ENCODE results near the gene PCP4L1.

PCP4L1 gene

DNA sequence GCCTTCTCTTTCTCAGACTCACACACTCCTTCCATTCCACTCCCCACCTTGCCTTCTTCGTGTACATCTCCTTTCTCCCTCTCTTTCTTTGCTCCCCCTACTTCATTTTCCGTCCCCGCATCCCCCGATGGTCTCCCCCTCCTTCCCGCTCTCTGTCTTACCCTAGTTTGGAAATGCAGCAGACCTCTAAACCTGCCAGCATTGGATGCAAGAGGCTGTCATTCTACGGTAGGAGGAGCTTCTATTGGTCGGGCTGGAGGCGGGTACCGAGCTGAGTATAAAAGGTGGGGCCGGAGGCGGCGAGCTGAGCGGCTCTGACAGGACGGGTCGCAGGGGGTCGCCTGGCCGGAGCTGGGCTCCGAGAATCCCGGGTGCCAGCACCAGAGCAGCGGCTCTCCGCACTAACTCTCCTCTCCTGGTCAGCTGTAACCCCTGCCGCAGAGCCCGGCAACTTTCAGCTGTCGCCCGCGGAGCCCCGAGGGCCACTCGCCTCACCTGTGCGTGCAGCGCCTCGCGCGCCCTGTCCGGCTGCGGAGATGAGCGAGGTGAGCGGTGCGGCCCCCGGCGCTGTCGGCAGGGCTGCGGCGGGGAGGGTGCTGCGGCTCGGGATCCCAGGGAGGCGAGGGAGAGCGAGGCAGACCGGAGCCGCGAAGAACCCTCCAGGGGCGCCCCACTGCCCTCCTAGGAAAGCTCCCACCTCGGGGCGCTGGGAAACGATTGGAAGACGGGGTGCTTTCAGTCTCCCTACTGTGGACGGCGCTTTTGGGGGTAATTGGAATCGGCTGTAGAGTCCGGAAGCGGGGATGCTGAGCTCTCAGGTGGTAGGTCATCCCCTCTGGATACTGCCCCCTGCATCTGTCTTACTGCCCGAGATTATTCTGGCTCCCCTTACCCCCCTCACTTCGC lies at the start of gene PCP4L1:
Gene PCP4L1 (plus strand): TSS at position 307 of the 906 bp plus-strand sequence. CDS start 230 bp downstream, at position 537.
- TF ChIP-seq GATA3 (IDR thresholded peaks at IDR 0.05; ENCODE audit: low read depth, low read length) (no peak), GATA2 (IDR thresholded peaks at IDR 0.05; ENCODE audit: low read depth, low read length) (no peak)

DNA sequence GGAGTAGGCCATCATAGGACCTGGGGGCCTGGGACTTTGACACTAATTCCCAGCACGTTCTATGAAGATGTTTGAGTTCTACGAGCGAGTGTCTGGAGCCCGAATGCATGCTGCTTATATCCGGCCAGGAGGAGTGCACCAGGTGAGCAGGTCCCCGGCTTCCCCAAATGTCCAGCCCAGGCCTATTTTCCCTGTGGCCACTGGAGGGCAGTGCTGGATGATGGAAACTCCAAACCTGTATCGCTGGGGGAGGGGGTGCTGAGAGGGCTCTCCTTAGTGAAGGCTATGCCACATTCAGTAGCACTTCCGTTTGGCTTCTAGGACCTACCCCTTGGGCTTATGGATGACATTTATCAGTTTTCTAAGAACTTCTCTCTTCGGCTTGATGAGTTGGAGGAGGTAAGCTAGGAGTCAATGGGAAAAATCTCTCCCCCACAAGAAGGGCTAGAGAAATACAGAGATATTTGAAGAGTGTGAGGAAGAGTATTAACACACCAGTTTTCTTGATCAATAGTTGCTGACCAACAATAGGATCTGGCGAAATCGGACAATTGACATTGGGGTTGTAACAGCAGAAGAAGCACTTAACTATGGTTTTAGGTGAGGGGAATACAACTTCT lies 48.6 kb upstream of the PCP4L1 start:
- no peak for TF ChIP-seq GATA3 (IDR thresholded peaks at IDR 0.05; ENCODE audit: low read depth, low read length)
- no peak for TF ChIP-seq GATA2 (IDR thresholded peaks at IDR 0.05; ENCODE audit: low read depth, low read length)

DNA sequence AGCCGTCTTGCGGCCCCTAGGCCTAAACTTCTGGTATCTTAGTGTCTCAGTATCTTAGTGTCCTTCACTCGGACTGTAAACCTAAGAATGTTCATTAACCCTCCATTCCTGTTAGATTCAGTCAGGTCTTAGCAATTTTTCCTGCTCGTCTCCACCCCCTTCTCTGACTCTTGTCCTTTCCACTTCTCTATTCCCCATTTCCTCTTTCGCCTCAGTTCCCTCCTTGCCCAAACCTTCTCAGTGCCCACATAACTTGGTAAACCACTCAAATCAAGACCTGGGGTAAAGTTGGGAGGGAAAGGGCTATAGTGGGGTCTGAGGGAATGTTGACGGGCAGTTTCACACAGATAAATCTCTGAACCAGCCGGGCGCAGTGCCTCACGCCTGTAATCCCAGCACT lies 44.2 kb upstream of the PCP4L1 start:
- no peak for TF ChIP-seq GATA3 (IDR thresholded peaks at IDR 0.05; ENCODE audit: low read depth, low read length)
- no peak for TF ChIP-seq GATA2 (IDR thresholded peaks at IDR 0.05; ENCODE audit: low read depth, low read length)

- TF ChIP-seq GATA3 (IDR thresholded peaks at IDR 0.05; ENCODE audit: low read depth, low read length) (no peak), GATA2 (IDR thresholded peaks at IDR 0.05; ENCODE audit: low read depth, low read length) (no peak)
Measured at GRCh38 chr1:161215076-161215475, 43.5 kb upstream of the PCP4L1 start, which contains the start of gene FCER1G. Gene FCER1G (plus strand): TSS chr1:161215295. CDS start chr1:161215322, 27 bp downstream.

GRCh38 chr1:161216945-161217712 lies 41.4 kb upstream of the PCP4L1 start:
- TF ChIP-seq GATA3 (IDR thresholded peaks at IDR 0.05; ENCODE audit: low read depth, low read length) (no peak), GATA2 (IDR thresholded peaks at IDR 0.05; ENCODE audit: low read depth, low read length) (no peak)

- TF ChIP-seq GATA2 (IDR thresholded peaks at IDR 0.05; ENCODE audit: low read depth, low read length) (no peak), GATA3 (IDR thresholded peaks at IDR 0.05; ENCODE audit: low read depth, low read length) (no peak)
Measured at GRCh38 chr1:161217831-161218230, 40.7 kb upstream of the PCP4L1 start.

DNA sequence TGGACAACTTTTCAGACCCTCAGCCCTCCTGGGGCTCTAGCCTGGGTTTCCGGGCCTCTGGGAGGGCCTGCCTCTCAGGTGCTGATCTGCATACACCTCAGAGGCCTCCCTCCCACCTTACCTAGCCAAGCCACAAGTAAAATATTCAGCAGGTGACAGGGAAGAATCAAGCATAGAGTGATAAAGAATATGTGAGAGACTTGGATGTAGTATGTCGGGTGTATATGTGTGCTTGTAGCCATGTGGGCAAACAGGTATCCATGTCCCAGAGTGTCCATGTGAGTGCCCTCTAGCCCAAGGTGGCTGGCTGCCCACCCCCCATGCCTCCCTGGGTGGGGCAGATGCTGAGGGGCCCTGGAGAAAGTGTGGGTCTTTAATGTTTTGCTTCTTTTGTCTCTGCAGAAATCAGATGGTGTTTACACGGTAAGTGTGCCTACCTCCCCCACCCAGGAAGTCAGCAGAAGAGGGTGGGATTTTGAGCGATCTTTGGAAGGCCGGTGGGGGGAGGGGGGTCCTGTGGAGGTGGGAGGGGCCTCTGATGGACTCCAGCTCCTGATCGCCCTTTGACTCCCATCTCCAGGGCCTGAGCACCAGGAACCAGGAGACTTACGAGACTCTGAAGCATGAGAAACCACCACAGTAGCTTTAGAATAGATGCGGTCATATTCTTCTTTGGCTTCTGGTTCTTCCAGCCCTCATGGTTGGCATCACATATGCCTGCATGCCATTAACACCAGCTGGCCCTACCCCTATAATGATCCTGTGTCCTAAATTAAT lies 40.1 kb upstream of the PCP4L1 start:
- TF ChIP-seq GATA3 (IDR thresholded peaks at IDR 0.05; ENCODE audit: low read depth, low read length), result no peak
- TF ChIP-seq GATA2 (IDR thresholded peaks at IDR 0.05; ENCODE audit: low read depth, low read length), result no peak

GRCh38 chr1:161219078-161219892 lies 39.3 kb upstream of the PCP4L1 start:
- no peak for TF ChIP-seq GATA3 (IDR thresholded peaks at IDR 0.05; ENCODE audit: low read depth, low read length)
- TF ChIP-seq GATA2 (IDR thresholded peaks at IDR 0.05; ENCODE audit: low read depth, low read length), result no peak

DNA sequence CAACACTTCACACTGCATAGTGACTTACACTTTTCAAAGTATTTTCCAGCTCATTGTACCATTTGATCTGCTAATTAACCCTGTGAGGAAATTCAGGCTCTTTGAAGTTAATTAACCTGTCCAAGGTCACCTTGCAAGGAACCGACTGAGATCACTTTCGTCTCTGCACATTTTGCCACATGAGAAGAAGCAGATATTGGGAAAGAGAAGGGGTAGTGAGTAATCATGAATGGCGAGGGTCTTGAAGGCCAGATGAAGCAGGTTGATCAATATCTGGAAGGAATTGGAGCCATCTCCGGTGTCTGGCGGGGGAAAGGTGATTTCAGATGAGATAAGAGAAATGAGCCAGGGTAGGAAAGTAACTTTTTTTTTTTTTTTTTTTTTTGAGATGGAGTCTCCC lies 38.5 kb upstream of the PCP4L1 start:
- TF ChIP-seq GATA2 (IDR thresholded peaks at IDR 0.05; ENCODE audit: low read depth, low read length), result no peak
- no peak for TF ChIP-seq GATA3 (IDR thresholded peaks at IDR 0.05; ENCODE audit: low read depth, low read length)

DNA sequence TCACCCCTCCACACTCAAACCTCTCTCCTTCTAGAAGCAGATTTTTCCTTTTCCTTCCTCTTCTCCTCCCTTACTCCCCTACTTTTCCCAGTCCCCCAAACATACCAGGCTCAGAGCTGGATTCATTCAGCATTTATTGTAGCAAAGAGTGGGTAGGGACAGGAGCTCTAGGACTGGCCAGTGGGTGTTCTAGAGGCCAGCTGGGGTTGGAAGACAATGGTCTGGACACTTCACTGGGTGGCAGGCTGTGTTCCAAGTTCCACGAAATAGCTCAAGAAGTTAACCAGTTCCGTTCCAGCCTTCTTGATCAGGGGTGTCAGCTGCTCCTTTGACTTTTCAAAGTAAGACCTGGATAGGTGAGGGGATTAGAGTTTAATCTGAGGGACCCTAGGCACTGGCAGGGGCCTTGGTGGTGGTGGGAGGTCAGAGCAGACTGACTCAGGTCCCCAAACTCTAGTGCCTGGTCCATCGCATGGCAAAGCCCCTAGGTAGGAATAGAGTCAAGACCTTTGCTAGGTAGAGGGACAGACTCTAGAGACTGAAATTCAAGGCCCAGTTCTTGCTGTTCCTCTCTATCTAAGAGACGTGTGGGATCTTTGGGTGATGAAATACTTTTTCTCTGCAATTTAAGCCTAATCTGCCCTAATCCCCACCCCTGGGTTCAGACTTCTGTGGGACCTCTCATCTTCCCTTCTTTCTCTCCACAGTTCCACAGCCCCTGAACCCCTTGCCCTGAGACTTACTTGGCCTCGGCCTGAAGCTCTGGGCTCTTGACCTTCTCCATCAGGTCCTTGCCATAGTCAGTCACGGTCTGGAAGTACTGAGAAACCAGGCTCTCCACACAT lies 36.1 kb upstream of the PCP4L1 start:
- TF ChIP-seq GATA3 (IDR thresholded peaks at IDR 0.05; ENCODE audit: low read depth, low read length), result no peak

GRCh38 chr1:161223805-161224694 lies 34.5 kb upstream of the PCP4L1 start:
- TF ChIP-seq GATA3 (IDR thresholded peaks at IDR 0.05; ENCODE audit: low read depth, low read length), result no peak
- TF ChIP-seq GATA2 (IDR thresholded peaks at IDR 0.05; ENCODE audit: low read depth, low read length), result no peak
